Measurements from ENCODE around the gene PYGM.
A peak's percentile ranks its signal among the peaks of the same experiment; 100 is the strongest.

The PYGM gene

DNA sequence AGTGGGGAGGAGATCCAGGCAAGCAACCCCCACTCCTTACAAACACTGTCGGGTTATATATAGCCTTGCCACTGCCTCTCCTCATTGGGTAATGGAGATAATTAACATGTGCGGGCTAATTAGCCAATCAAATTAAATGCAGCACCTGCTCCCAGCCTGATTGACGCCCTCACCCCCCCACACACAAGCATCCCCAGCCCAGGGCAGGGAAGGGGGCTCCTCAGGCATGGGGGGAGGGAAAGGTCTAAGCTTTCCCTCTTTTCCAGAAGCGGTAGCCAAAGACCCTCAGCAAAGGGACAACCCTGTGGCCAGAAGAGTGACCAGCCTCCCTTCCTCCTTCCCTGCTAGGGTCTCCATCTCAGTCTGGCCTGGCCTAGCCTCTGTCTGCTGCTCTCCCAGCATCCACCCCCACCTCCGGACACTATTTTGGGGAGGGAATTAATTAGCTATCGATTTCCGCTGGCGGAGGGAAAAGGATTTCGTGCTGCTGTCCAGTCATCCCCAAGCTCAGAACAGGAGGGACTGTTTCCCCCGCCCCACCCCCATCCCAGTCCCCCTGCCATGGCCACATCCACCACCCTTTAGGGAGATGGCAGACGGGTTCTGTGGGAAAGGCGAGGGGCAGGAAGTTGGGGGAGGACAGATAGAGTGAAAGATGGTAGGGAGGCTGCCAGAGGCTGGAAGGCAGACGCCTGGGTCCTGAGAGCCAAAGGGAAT, 43.9 kb downstream of the PYGM start:
- no peak for DNase-seq (ENCODE audit: low spot score)
- POLR2A ChIA-PET (ENCODE audit: low non-redundant PET) = interaction anchor here (0.6 kb wide), 1 partner anchor 149 kb away, joined by 5 read pairs; no protein-coding TSS in a partner anchor
- no peak overlapping the region for H3K27ac ChIP-seq
- CTCF ChIA-PET = interaction anchor here (1.3 kb wide), 1 partner anchor 267 kb away, joined by 4 read pairs; no protein-coding TSS in a partner anchor
- TF ChIP-seq, protein P1, sequence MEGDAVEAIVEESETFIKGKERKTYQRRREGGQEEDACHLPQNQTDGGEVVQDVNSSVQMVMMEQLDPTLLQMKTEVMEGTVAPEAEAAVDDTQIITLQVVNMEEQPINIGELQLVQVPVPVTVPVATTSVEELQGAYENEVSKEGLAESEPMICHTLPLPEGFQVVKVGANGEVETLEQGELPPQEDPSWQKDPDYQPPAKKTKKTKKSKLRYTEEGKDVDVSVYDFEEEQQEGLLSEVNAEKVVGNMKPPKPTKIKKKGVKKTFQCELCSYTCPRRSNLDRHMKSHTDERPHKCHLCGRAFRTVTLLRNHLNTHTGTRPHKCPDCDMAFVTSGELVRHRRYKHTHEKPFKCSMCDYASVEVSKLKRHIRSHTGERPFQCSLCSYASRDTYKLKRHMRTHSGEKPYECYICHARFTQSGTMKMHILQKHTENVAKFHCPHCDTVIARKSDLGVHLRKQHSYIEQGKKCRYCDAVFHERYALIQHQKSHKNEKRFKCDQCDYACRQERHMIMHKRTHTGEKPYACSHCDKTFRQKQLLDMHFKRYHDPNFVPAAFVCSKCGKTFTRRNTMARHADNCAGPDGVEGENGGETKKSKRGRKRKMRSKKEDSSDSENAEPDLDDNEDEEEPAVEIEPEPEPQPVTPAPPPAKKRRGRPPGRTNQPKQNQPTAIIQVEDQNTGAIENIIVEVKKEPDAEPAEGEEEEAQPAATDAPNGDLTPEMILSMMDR (conservative IDR thresholded peaks at IDR 0.05; ENCODE audit: low read depth) = no peak

DNA sequence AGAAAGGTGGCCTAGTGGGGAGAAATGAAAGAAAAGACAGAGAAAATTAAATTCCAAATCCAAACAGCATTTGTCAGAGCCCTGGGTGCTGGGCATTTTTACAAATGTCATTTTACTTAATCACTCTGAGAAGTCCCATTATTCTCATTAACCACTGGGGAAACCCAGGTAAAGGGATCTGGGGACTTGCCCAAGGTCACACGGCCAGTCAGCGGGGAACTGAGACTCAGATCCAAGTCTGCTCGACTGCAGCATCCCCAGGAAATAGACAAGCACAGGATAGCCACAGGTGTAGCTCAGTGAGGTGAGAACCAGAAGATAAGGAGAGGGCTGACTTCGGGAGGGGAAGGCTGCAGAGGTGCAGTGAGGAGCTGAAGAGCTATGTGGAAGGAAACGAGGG, 44.7 kb downstream of the PYGM start:
- H3K27ac ChIP-seq = no peak overlapping the region
- CTCF ChIA-PET = interaction anchor here (0.6 to 1.3 kb wide), 2 partner anchors 40 to 266 kb away, joined by 4 to 5 read pairs; no protein-coding TSS in a partner anchor
- DNase-seq (ENCODE audit: low spot score) = no peak
- POLR2A ChIA-PET (ENCODE audit: low non-redundant PET) = interaction anchor here (0.6 kb wide), 1 partner anchor 149 kb away, joined by 5 read pairs; no protein-coding TSS in a partner anchor
- TF ChIP-seq, protein P1 (conservative IDR thresholded peaks at IDR 0.05; ENCODE audit: low read depth) = no peak

DNA sequence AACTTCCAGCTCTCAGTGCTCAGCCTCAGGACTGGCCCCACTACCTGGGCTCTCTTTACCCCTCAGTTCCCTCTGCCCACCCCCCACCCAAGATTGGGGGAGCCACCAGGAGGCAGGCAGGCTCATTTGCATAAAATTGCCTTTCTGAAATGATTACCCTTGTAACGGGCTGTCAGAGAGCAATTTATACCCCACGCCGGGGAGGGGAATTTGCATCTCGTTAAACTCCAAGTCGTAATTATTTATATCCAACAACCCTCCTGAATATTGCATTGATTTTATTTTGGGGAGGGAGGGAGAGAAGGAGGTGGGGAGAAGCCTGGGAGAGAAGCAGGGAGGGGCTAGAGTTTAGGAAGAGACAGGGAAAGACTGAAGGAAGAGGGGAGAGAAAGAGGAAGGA, 45.1 kb downstream of the PYGM start:
- TF ChIP-seq, protein P1 (conservative IDR thresholded peaks at IDR 0.05; ENCODE audit: low read depth) = no peak
- DNase-seq (ENCODE audit: low spot score) = no peak
- ChIA-PET POLR2A (ENCODE audit: low non-redundant PET) (no interaction called here), CTCF (interaction anchor here (0.8 kb wide), 1 partner anchor 852 kb away, joined by 4 read pairs; no protein-coding TSS in a partner anchor)
- H3K27ac ChIP-seq = no peak overlapping the region

DNA sequence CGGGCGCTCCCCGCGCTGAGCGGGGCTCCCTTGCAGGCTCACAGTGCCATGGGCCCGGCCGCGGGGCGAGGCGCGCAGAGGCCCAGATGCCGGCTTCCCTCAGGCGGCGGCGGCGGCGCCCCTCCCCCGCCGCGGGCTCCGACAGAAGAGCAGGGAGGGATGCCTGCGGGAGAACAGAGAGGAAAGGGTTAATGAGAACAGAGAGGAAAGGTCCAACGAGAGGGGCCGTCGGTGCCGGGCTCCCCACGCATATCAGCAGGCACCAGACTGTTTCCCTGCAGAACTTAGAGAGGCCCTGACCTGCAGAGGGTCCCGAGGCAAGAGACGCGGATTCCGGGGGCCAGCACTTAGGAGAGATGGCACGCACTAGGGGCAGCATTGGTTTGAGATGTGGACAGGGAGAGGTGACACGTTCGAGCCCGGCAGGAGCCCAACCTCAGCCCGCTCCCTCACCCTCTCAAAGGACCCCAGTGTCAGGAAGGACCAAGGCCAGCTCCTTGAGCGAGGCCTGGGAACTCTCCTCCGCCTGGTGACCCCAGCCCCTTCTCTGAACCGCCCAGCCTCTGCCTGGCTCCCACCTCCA, 45.9 kb downstream of the PYGM start:
- DNase-seq (ENCODE audit: low spot score) = no peak
- TF ChIP-seq, protein P1 (conservative IDR thresholded peaks at IDR 0.05; ENCODE audit: low read depth) = no peak
- ChIA-PET CTCF (interaction anchor here (0.6 to 1.3 kb wide), 3 partner anchors 10 to 853 kb away, joined by 3 to 4 read pairs (median 4); no protein-coding TSS in a partner anchor), POLR2A (ENCODE audit: low non-redundant PET) (no interaction called here)
- H3K27ac ChIP-seq = no peak overlapping the region

DNA sequence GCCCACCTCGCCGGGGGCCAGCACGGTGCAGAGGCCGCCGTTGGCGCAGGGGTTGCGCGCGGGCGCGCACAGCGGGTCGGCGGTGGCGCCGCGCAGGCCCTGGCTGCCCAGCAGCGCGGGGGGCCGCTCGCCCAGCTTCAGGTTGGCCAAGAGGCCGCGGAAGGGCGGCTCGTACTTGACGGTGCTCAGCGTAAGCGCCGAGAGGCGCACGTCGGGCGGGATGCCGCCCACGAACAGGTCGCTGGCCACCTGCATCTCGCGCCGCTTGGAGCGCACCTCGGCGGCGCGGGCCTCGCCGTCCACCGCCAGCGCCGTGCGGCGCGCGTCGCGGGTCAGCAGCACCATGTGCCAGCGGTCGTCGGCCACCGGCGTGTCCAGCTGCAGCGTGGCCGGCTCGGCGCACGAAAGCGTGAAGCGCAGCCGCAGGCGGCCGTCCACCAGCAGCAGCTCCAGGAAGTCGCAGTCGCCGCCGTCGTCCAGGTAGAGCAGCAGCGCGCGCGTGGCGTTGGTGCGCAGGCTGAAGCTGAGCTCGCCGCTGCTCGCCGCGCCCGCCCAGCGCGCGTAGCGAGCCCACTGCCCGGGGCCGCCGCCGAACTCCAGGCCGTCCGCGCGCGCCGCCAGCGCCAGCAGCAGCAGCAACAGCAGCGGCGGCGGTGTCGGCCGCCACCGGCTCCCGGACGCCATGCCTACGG, 46.6 kb downstream of the PYGM start:
- CTCF ChIA-PET = interaction anchor here (0.6 to 1.3 kb wide), 2 partner anchors 10 to 24 kb away, joined by 3 to 4 read pairs; no protein-coding TSS in a partner anchor
- POLR2A ChIA-PET (ENCODE audit: low non-redundant PET) = no interaction called here
- peak; percentile 36 for DNase-seq (ENCODE audit: low spot score)
- no peak overlapping the region for H3K27ac ChIP-seq
- TF ChIP-seq, protein P1 (conservative IDR thresholded peaks at IDR 0.05; ENCODE audit: low read depth) = no peak

DNA sequence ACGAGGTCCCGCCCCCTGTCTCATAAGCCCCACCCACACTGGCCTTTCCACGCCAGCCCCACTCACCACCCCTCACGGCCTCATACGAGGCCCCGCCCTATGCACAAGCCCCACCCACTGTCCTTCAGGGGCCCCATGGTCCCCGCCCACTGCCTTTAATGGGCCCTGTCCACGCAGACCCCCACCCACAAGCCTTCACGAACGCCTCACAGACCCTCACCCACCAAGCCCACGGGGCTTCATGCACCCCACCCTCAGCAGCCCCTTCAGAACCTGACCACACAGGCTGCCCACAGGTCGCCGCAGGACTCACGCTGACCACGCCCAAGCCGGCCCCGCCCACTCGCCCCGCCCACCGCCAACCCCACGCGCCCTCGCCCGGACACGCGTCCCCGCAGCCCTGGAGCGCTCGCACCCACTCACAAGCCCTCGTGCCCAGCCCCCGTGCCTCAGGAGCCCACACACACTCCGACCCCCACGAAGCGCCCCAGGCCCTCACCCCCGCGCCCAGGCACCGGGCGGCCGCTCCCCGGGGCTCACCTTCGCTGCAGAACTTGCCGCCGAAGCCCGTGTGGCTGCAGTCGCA, 47.3 kb downstream of the PYGM start:
- H3K27ac ChIP-seq = no peak overlapping the region
- no peak for DNase-seq (ENCODE audit: low spot score)
- TF ChIP-seq, protein P1 (conservative IDR thresholded peaks at IDR 0.05; ENCODE audit: low read depth) = no peak
- POLR2A ChIA-PET (ENCODE audit: low non-redundant PET) = no interaction called here
- CTCF ChIA-PET = no interaction called here
